Naive B cell (primary cell): ENCODE measurements around the gene NOP56. TPM values are rescaled to one million over a fixed set of nuclear protein-coding genes. Genes with fewer than 3 reads are reported as not detected.
A peak's percentile ranks its signal among the peaks of the same experiment; 100 is the strongest.
"Not testable (repeated sequence)": the region's sequence is repeated elsewhere in the genome, so short reads cannot be mapped to it uniquely, and the experiment has no call there.

ENCODE experiments used
- ATAC-seq, 2 donors: fragments of 150-1000 bp; cut with Tn5 transposase; 2 replicates each; pipeline ENCODE4 v1.10.0; 2021; ENCODE audit warnings: low read depth in 2 of 2, mild to moderate bottlenecking in 2 of 2, moderate library complexity in 2 of 2
- DNase-seq: peaks from one replicate; pipeline ENCODE4 v3.0.0; 2022
- H3K27ac Mint-ChIP-seq, 6 donors: one replicate each; pipeline ENCODE4 v1.8.0; 2020 to 2022; ENCODE audit warnings: mild to moderate bottlenecking in 6 of 6, mixed read lengths in 6 of 6, moderate library complexity in 5 of 6, inconsistent platforms in 2 of 6
- H3K27me3 Mint-ChIP-seq, 3 donors: one replicate each; pipeline ENCODE4 v1.8.0; 2021 to 2022; ENCODE audit warnings: mixed read lengths in 3 of 3, mild to moderate bottlenecking in 1 of 3
- H3K36me3 Mint-ChIP-seq, 2 donors: one replicate each; pipeline ENCODE4 v1.8.0; 2020 to 2022; ENCODE audit warnings: mixed read lengths in 2 of 2, inconsistent platforms in 1 of 2, mild to moderate bottlenecking in 1 of 2
- H3K4me1 Mint-ChIP-seq, 3 donors: one replicate each; pipeline ENCODE4 v1.8.0; 2020 to 2022; ENCODE audit warnings: mixed read lengths in 3 of 3, inconsistent platforms in 1 of 3, mild to moderate bottlenecking in 1 of 3, moderate library complexity in 1 of 3
- H3K4me3 Mint-ChIP-seq, 8 donors: one replicate each; pipeline ENCODE4 v1.8.0; 2020 to 2022; ENCODE audit warnings: mild to moderate bottlenecking in 8 of 8, mixed read lengths in 8 of 8, moderate library complexity in 8 of 8, inconsistent platforms in 2 of 8
- H3K9me3 Mint-ChIP-seq, 7 donors: one replicate each; pipeline ENCODE4 v1.8.0; 2020 to 2022; ENCODE audit warnings: mixed read lengths in 7 of 7, mild to moderate bottlenecking in 5 of 7, inconsistent platforms in 2 of 7, moderate library complexity in 1 of 7
- polyA plus RNA-seq, 6 donors: library from polyadenylated mRNA; unstranded; fragments of 300-500 nt; fragmentation: Illumina TruSeq; gene quantifications; one replicate each; pipeline ENCODE4 v1.2.3, GENCODE V29; 2021; ENCODE audit warnings: low read depth in 6 of 6

The NOP56 gene
- polyA plus RNA-seq, 6 donors from 2014 or later, result 67.7 to 115 (median 95.8) TPM

- DNase-seq (peak; percentile 35), ATAC-seq (peak; percentile 60 to 63)
- H3K27me3 Mint-ChIP-seq, result peaks cover 53 to 76% (median 71%) of the 10 kb centered on the region in 3 donors
- H3K4me1 Mint-ChIP-seq, result peaks cover 0 to 15% (median 14%) of the 10 kb centered on the region in 3 donors
- H3K27ac Mint-ChIP-seq, result no peak overlapping the region
- peak overlapping the region in 5 of 8 donors; percentile 2 to 81 (median 30) for H3K4me3 Mint-ChIP-seq
- peaks cover 0 to 2% (median 0%) of the 10 kb centered on the region in 7 donors for H3K9me3 Mint-ChIP-seq
- H3K36me3 Mint-ChIP-seq, result peaks cover 0 to 8% of the 10 kb centered on the region in 2 donors
Measured at GRCh38 chr20:2693286-2694007, 41.0 kb downstream of the NOP56 start.

GRCh38 chr20:2694008-2694471 lies 41.6 kb downstream of the NOP56 start:
- H3K36me3 Mint-ChIP-seq, result peaks cover 0 to 8% of the 10 kb centered on the region in 2 donors
- H3K9me3 Mint-ChIP-seq, result peaks cover 0 to 2% (median 0%) of the 10 kb centered on the region in 7 donors
- DNase-seq (no peak), ATAC-seq (no peak)
- H3K4me1 Mint-ChIP-seq, result peaks cover 0 to 15% (median 14%) of the 10 kb centered on the region in 3 donors
- H3K4me3 Mint-ChIP-seq, result peak overlapping the region in 5 of 8 donors; percentile 2 to 81 (median 30)
- peak overlapping the region in 1 of 6 donors; percentile 65 for H3K27ac Mint-ChIP-seq
- H3K27me3 Mint-ChIP-seq, result peaks cover 56 to 78% (median 74%) of the 10 kb centered on the region in 3 donors

GRCh38 chr20:2694519-2694918 lies 42.1 kb downstream of the NOP56 start:
- no peak for ATAC-seq
- peak overlapping the region in 7 of 8 donors; percentile 30 to 87 (median 75) for H3K4me3 Mint-ChIP-seq
- H3K36me3 Mint-ChIP-seq, result peaks cover 0 to 8% of the 10 kb centered on the region in 2 donors
- H3K27ac Mint-ChIP-seq, result no peak overlapping the region
- H3K27me3 Mint-ChIP-seq, result peaks cover 57 to 75% (median 71%) of the 10 kb centered on the region in 3 donors
- peaks cover 0 to 15% (median 14%) of the 10 kb centered on the region in 3 donors for H3K4me1 Mint-ChIP-seq
- H3K9me3 Mint-ChIP-seq, result peaks cover 0 to 1% (median 0%) of the 10 kb centered on the region in 7 donors
- no peak for DNase-seq

DNA sequence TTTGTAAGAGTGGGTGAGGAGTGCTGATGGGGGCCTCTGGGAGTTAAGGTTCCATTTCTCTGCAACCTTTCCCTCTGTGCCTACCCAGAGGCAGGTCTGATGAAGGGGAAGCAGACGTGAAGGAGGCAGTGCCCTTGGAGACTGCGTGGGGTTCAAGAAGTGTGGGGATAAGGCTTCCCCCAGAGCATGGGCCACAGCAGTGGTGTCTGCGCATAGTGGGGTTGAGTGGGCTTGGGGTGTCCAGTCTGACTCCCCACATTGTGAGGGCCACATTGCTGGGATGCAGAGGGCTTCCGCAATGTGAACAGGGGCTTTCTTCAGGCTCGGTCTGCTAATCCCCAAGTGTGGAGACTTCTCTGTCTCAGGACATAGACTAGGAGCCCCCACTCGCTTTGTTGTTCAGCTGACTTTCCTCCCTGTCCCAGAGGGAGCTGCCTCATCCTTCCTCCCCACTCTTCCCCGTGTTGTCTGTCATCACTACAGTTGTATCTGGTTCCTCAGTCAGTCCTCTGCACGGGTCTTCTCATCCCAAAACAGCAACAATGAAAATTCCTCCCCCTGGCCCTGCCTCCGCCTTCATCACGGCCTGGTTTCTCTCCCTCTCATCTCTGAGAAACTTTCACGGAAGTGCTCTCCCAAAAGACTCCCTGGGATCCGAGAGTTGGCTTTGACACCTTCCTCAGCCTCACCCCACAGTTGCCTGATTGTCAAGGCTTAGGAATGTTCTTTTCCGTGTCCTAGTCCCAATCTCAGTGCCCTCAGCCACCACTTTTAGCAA lies 43.0 kb downstream of the NOP56 start:
- Mint-ChIP-seq H3K4me1 (peaks cover 0 to 15% (median 14%) of the 10 kb centered on the region in 3 donors), H3K9me3 (peaks cover 0 to 1% (median 0%) of the 10 kb centered on the region in 7 donors), H3K27ac (peak overlapping the region in 1 of 6 donors; percentile 78), H3K36me3 (peaks cover 0 to 8% of the 10 kb centered on the region in 2 donors), H3K4me3 (peak overlapping the region in 5 of 8 donors; percentile 30 to 87 (median 75)), H3K27me3 (peaks cover 53 to 72% (median 68%) of the 10 kb centered on the region in 3 donors)
- no peak for DNase-seq
- ATAC-seq, result no peak

GRCh38 chr20:2695984-2696525 lies 43.6 kb downstream of the NOP56 start:
- H3K9me3 Mint-ChIP-seq, H3K27ac Mint-ChIP-seq, H3K36me3 Mint-ChIP-seq, ATAC-seq, DNase-seq: not testable (repeated sequence)
- peak overlapping the region in 2 of 8 donors; percentile 3 to 82 for H3K4me3 Mint-ChIP-seq
- peaks cover 0 to 11% (median 11%) of the 10 kb centered on the region in 3 donors for H3K4me1 Mint-ChIP-seq
- peaks cover 47 to 72% (median 68%) of the 10 kb centered on the region in 3 donors for H3K27me3 Mint-ChIP-seq

- H3K27ac Mint-ChIP-seq, result peak overlapping the region in 1 of 6 donors; percentile 16
- H3K27me3 Mint-ChIP-seq, result peaks cover 42 to 72% (median 68%) of the 10 kb centered on the region in 3 donors
- no peak for ATAC-seq
- H3K9me3 Mint-ChIP-seq, result no peaks in the 10 kb centered on the region
- no peak for DNase-seq
- H3K36me3 Mint-ChIP-seq, result peaks cover 0 to 8% of the 10 kb centered on the region in 2 donors
- no peak overlapping the region for H3K4me3 Mint-ChIP-seq
- peaks cover 0 to 6% (median 5%) of the 10 kb centered on the region in 3 donors for H3K4me1 Mint-ChIP-seq
Measured at GRCh38 chr20:2696646-2697045, 44.2 kb downstream of the NOP56 start.

- no peaks in the 10 kb centered on the region for H3K36me3 Mint-ChIP-seq
- H3K9me3 Mint-ChIP-seq, result no peaks in the 10 kb centered on the region
- H3K4me1 Mint-ChIP-seq, result no peaks in the 10 kb centered on the region
- ATAC-seq, result no peak
- DNase-seq, result no peak
- H3K27ac Mint-ChIP-seq, result no peak overlapping the region
- H3K4me3 Mint-ChIP-seq, result peak overlapping the region in 1 of 8 donors; percentile 9
- H3K27me3 Mint-ChIP-seq, result peaks cover 35 to 70% (median 63%) of the 10 kb centered on the region in 3 donors
Measured at GRCh38 chr20:2697768-2698167, 45.3 kb downstream of the NOP56 start.

GRCh38 chr20:2698186-2698817 lies 45.9 kb downstream of the NOP56 start:
- no peak overlapping the region for H3K4me3 Mint-ChIP-seq
- H3K36me3 Mint-ChIP-seq, result no peaks in the 10 kb centered on the region
- H3K4me1 Mint-ChIP-seq, result no peaks in the 10 kb centered on the region
- DNase-seq (no peak), ATAC-seq (no peak)
- no peaks in the 10 kb centered on the region for H3K9me3 Mint-ChIP-seq
- H3K27ac Mint-ChIP-seq, result no peak overlapping the region
- peaks cover 35 to 70% (median 63%) of the 10 kb centered on the region in 3 donors for H3K27me3 Mint-ChIP-seq

DNA sequence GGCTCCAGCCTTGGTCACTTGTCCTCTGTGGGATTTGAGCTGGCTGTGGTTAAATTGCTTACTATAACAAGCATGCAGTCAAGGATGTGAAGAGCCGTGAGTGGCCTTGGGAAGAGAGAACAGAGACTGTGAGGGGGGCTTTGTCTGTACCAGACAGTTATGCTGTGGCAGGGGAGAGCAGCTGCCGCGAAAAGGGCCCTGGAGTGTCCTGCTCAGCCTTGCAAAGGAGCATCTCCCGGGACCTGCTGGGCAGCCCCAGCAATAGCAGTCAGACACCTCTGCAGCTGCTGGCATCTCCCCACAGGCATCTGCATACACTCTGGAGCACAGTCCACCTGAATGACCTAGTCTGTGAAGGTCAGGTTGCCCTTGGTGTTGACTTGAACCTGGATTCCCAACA lies 46.5 kb downstream of the NOP56 start:
- peaks cover 35 to 69% (median 63%) of the 10 kb centered on the region in 3 donors for H3K27me3 Mint-ChIP-seq

DNA sequence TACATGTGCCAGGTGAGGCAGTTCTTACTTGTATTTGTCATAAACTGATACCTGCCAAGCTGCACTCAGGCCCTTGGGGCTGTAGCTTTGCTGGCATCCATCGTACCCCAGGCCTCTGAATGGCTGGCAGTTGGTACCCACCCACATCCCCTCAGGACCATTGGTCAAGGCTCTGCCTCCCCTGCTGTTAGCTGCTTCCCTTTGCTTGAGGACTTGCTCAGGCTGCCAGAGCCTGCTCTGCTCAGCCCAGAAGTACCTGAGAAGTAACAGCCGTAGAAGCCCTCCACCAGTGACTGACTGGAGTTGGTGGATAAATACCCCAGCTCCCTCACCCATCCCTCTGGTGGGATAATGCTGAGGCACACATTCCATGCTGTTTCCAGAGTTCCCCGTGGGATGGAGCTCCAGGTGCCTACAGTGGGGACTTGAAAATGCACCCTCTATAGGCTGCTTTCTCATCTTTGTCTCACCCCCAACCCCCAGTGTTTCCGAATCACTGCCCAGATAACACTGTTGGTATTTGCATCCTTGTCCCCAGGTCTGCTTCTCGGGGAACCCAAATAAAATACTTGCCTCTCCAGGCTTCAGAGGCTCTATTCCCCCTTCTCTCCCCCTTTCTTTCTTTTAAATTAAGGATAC lies 47.5 kb downstream of the NOP56 start:
- Mint-ChIP-seq H3K4me3 (no peak overlapping the region), H3K9me3 (no peaks in the 10 kb centered on the region), H3K27ac (no peak overlapping the region), H3K27me3 (peaks cover 37 to 68% (median 63%) of the 10 kb centered on the region in 3 donors), H3K4me1 (no peaks in the 10 kb centered on the region), H3K36me3 (no peaks in the 10 kb centered on the region)
- DNase-seq, result no peak
- no peak for ATAC-seq

More for the DNA sequence above, 46.5 kb downstream of the NOP56 start:
- ATAC-seq (no peak), DNase-seq (no peak)
- Mint-ChIP-seq H3K4me3 (no peak overlapping the region), H3K36me3 (no peaks in the 10 kb centered on the region), H3K9me3 (no peaks in the 10 kb centered on the region), H3K27ac (no peak overlapping the region), H3K4me1 (no peaks in the 10 kb centered on the region)

- no peak for DNase-seq
- no peaks in the 10 kb centered on the region for H3K9me3 Mint-ChIP-seq
- ATAC-seq, result no peak
- no peak overlapping the region for H3K27ac Mint-ChIP-seq
- H3K27me3 Mint-ChIP-seq, result peaks cover 28 to 59% (median 55%) of the 10 kb centered on the region in 3 donors
- peak overlapping the region in 1 of 8 donors; percentile 22 for H3K4me3 Mint-ChIP-seq
- no peaks in the 10 kb centered on the region for H3K36me3 Mint-ChIP-seq
- H3K4me1 Mint-ChIP-seq, result no peaks in the 10 kb centered on the region
Measured at GRCh38 chr20:2700913-2701620, 48.6 kb downstream of the NOP56 start.

DNA sequence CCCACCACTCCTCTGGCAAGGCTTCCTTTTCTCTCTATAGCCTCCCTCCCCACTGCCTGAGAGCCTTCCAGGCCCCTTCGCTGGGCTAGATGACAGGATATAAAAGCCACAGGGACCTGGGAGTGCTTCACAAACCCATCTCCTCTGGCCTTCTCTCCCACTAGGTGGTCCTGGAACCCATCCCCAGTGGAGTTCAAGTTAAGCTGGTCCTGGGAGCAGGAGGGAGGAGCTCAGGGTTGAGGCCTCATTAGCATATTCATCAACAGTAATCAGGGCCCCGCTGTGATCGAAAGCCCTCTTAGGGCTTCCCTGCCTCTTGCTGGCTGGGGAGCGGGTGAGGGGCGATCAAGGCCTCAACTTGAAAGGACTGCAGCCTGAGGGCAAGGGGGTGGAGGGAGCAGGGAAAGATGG lies 49.2 kb downstream of the NOP56 start:
- Mint-ChIP-seq H3K27me3 (peaks cover 23 to 59% (median 55%) of the 10 kb centered on the region in 3 donors), H3K36me3 (no peaks in the 10 kb centered on the region), H3K27ac (peak overlapping the region in 1 of 6 donors; percentile 66), H3K9me3 (no peaks in the 10 kb centered on the region), H3K4me1 (no peaks in the 10 kb centered on the region), H3K4me3 (no peak overlapping the region)
- no peak for DNase-seq
- no peak for ATAC-seq
